Activated CD4-positive, alpha-beta T cell treated with anti-CD3 and anti-CD28 coated beads, Interleukin-2, Interleukin-4, amounts not matched to agents 100 ng/mL and 50 ng/mL, durations not matched to agents 16 hours and 8 hours (primary cell): Measurements from ENCODE around the gene NOTCH1.
A peak's percentile ranks its signal among the peaks of the same experiment; 100 is the strongest.
"Not testable (repeated sequence)": the region's sequence is repeated elsewhere in the genome, so short reads cannot be mapped to it uniquely, and the experiment has no call there.

Experiments used
- DNase-seq: peaks from one replicate; pipeline ENCODE4 v3.0.0-alpha.2; 2020; ENCODE audit warnings: low spot score

The NOTCH1 gene

GRCh38 chr9:136545965-136546696 lies at the start of gene NOTCH1:
NOTCH1 (minus strand) TSS chr9:136546048; CDS start chr9:136545786, 262 bp downstream.
- peak; percentile 84 for DNase-seq

GRCh38 chr9:136594492-136594891 lies 48.6 kb upstream of the NOTCH1 start:
- DNase-seq = no peak

GRCh38 chr9:136593581-136593980 lies 47.7 kb upstream of the NOTCH1 start:
- DNase-seq = no peak

- DNase-seq = no peak
These were observed 46.8 kb upstream of the NOTCH1 start for GRCh38 chr9:136592666-136593065.

- DNase-seq = no peak
These were observed 45.2 kb upstream of the NOTCH1 start for GRCh38 chr9:136590821-136591752.

GRCh38 chr9:136589766-136590763 lies 44.2 kb upstream of the NOTCH1 start:
- DNase-seq = no peak

- DNase-seq = no peak
These were observed 43.0 kb upstream of the NOTCH1 start for GRCh38 chr9:136588663-136589464.

- DNase-seq = no peak
These were observed 42.3 kb upstream of the NOTCH1 start for GRCh38 chr9:136587944-136588662.

GRCh38 chr9:136587145-136587943 lies 41.5 kb upstream of the NOTCH1 start:
- no peak for DNase-seq

- DNase-seq = no peak
These were observed 40.6 kb upstream of the NOTCH1 start for GRCh38 chr9:136586391-136586953.

- DNase-seq = no peak
These were observed 39.8 kb upstream of the NOTCH1 start for GRCh38 chr9:136585531-136586120.

- DNase-seq = no peak
These were observed 39.1 kb upstream of the NOTCH1 start for GRCh38 chr9:136584934-136585333.

GRCh38 chr9:136584401-136584932 lies 38.6 kb upstream of the NOTCH1 start:
- no peak for DNase-seq

GRCh38 chr9:136582977-136583735 lies 37.3 kb upstream of the NOTCH1 start:
- no peak for DNase-seq

GRCh38 chr9:136581614-136582447 lies 36.0 kb upstream of the NOTCH1 start:
- DNase-seq = no peak

- DNase-seq = not testable (repeated sequence)
These were observed 33.9 kb upstream of the NOTCH1 start for GRCh38 chr9:136579650-136580219.
